Measurements from ENCODE around the gene ID3. TPM values are rescaled to one million over a fixed set of nuclear protein-coding genes. Genes with fewer than 3 reads are reported as not detected.

Gene ID3
- total and polyA plus RNA-seq, 2 of the 8 experiments (the other 6 are each of a cell fraction or from before 2014, with no cell fraction given), result 240 to 304 TPM

- Histone ChIP-seq H3K9me3 (ENCODE audit: insufficient read depth in 2 of 2, low read depth in 1 of 2, low read length in 1 of 2) (no peaks in the 10 kb centered on the region), H3K4me3 (ENCODE audit: extremely low read depth in 1 of 4, insufficient read depth in 2 of 4, low read depth in 3 of 4, low read length in 4 of 4) (peak within 1 kb of the TSS; percentile 51 to 78 (median 56)), H3K79me1 (ENCODE audit: low read depth, low read length) (no peaks in the 10 kb centered on the region), H2AFZ (ENCODE audit: low read length) (peak within 1 kb of the TSS; percentile 78), H3K14ac (ENCODE audit: insufficient read length) (no peak within 1 kb of the TSS), H3K4ac (replicated peaks; ENCODE audit: insufficient read length, low read depth, low read length) (peak within 1 kb of the TSS; percentile 6), H3K9ac (replicated peaks in 1 of 4; ENCODE audit: extremely low read depth in 1 of 4, low read depth in 3 of 4, low read length in 3 of 4) (peak within 1 kb of the TSS; percentile 47 to 79 (median 64)), H2BK15ac (ENCODE audit: low read length) (no peak within 1 kb of the TSS), H3K27ac (ENCODE audit: low read depth, low read length) (peak within 1 kb of the TSS; percentile 48; the same call in 1 of the 2 replicates), H2BK120ac (replicated peaks; ENCODE audit: low read depth, low read length) (no peak within 1 kb of the TSS), H4K8ac (ENCODE audit: extremely low read depth, insufficient read depth, low read length) (peak within 1 kb of the TSS; percentile 81), H2BK5ac (ENCODE audit: low read depth, low read length) (peak within 1 kb of the TSS; percentile 35; the same call in 1 of the 2 replicates), H4K91ac (replicated peaks; ENCODE audit: insufficient read length, low read length) (peak within 1 kb of the TSS; percentile 49), H4K5ac (ENCODE audit: insufficient read length, low read depth, low read length) (peak within 1 kb of the TSS; percentile 37), H2BK12ac (ENCODE audit: low read depth, low read length) (peak within 1 kb of the TSS; percentile 0; the same call in 1 of the 2 replicates), H4K20me1 (replicated peaks in 1 of 2; ENCODE audit: control insufficient read depth in 1 of 2, insufficient read depth in 2 of 2, low read length in 2 of 2) (peaks cover 3 to 7% of the 10 kb centered on the region in 2 experiments), H3K23ac (ENCODE audit: insufficient read length) (no peak within 1 kb of the TSS), H2AK5ac (ENCODE audit: low read depth, low read length) (no peak within 1 kb of the TSS), H3K23me2 (ENCODE audit: low read depth, low read length) (peaks cover 8% of the 10 kb centered on the region; the same call in 1 of the 2 replicates), H3K56ac (replicated peaks; ENCODE audit: insufficient read length, low read depth, low read length) (no peak within 1 kb of the TSS), H3K4me1 (replicated peaks in 1 of 4; ENCODE audit: control insufficient read depth in 3 of 4, insufficient read depth in 4 of 4, low read length in 3 of 4) (peaks cover 5 to 13% (median 9%) of the 10 kb centered on the region in 4 experiments), H3K18ac (ENCODE audit: extremely low read depth, low read length) (peak within 1 kb of the TSS; percentile 81), H3K27me3 (replicated peaks in 1 of 4; ENCODE audit: control insufficient read depth in 3 of 4, extremely low read depth in 1 of 4, insufficient read depth in 3 of 4, low read length in 3 of 4) (peaks cover 3 to 27% (median 18%) of the 10 kb centered on the region in 4 experiments), H3K79me2 (ENCODE audit: control insufficient read depth in 1 of 2, insufficient read depth in 2 of 2, low read length in 2 of 2) (peaks cover 0 to 3% of the 10 kb centered on the region in 2 experiments; a peak in 1 of 4 replicates), H2BK20ac (ENCODE audit: low read length) (no peak within 1 kb of the TSS), H3K4me2 (ENCODE audit: insufficient read depth in 1 of 2, low read depth in 2 of 2, low read length in 2 of 2) (peak within 1 kb of the TSS; percentile 35 to 86), H3K36me3 (ENCODE audit: control insufficient read depth in 2 of 4, insufficient read depth in 4 of 4, low read length in 3 of 4) (no peaks in the 10 kb centered on the region)
- DNase-seq (ENCODE audit: low read depth in 1 of 2, low spot score in 2 of 2) (peak; percentile 57 to 80), FAIRE-seq (no peak)
- POLR2A ChIA-PET (ENCODE audit: partially characterized antibody), result interaction anchor here (1.2 to 2.4 kb wide), 14 partner anchors 10 to 162 kb away, joined by 3 to 8 read pairs (median 4); partner anchors contain the start of gene RPL11
- CTCF ChIA-PET (ENCODE audit: partially characterized antibody), result interaction anchor here (0.6 to 16.2 kb wide), 11 partner anchors 10 to 254 kb away, joined by 3 to 230 read pairs (median 4); no protein-coding TSS in a partner anchor
- WGBS, 2 experiments (ENCODE audit: extremely low coverage in 1 of 2, insufficient coverage in 1 of 2, insufficient read length in 1 of 2, insufficient replicate concordance in 2 of 2, low coverage in 1 of 2, low lambda C conversion rate in 2 of 2, missing lambda C conversion rate in 1 of 2), result 3% methylated on average over 45 of the region's 85 CpGs; no CpG with 5 or more reads in 1 of the 2 experiments
- TF ChIP-seq YY1 (IDR thresholded peaks at IDR 0.05; ENCODE audit: low read depth, low read length) (0 out of 2 replicates have a peak, but pooled peaks have one; percentile 42), RBBP5 (IDR thresholded peaks at IDR 0.05; ENCODE audit: borderline replicate concordance, low read depth, low read length) (peak; percentile 32; the same call in 1 of the 2 replicates), SP4 (IDR thresholded peaks at IDR 0.05; ENCODE audit: low read length) (peak; percentile 78), USF2 (IDR thresholded peaks at IDR 0.05; ENCODE audit: low read length) (no peak), TCF12 (IDR thresholded peaks at IDR 0.05; ENCODE audit: low read depth, low read length) (0 out of 2 replicates have a peak, but pooled peaks have one; percentile 12)
- TF ChIP-seq, protein P1, sequence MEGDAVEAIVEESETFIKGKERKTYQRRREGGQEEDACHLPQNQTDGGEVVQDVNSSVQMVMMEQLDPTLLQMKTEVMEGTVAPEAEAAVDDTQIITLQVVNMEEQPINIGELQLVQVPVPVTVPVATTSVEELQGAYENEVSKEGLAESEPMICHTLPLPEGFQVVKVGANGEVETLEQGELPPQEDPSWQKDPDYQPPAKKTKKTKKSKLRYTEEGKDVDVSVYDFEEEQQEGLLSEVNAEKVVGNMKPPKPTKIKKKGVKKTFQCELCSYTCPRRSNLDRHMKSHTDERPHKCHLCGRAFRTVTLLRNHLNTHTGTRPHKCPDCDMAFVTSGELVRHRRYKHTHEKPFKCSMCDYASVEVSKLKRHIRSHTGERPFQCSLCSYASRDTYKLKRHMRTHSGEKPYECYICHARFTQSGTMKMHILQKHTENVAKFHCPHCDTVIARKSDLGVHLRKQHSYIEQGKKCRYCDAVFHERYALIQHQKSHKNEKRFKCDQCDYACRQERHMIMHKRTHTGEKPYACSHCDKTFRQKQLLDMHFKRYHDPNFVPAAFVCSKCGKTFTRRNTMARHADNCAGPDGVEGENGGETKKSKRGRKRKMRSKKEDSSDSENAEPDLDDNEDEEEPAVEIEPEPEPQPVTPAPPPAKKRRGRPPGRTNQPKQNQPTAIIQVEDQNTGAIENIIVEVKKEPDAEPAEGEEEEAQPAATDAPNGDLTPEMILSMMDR (IDR thresholded peaks at IDR 0.05; ENCODE audit: control extremely low read depth in 1 of 3, insufficient read depth in 1 of 3, low read depth in 1 of 3, low read length in 3 of 3), result peak; percentile 1 to 37 (median 32); a peak in 3 of 4 replicates
Observed at GRCh38 chr1:23530747-23531561, 28.3 kb downstream of the ID3 start, which contains the start of gene E2F2. Gene E2F2 (minus strand): TSS chr1:23531233. CDS start chr1:23530793, 440 bp downstream.

Measured in H1 (cell line).